ENCODE results near the gene BCAP31. TPM values are rescaled to one million over a fixed set of nuclear protein-coding genes. Genes with fewer than 3 reads are reported as not detected.
A peak's percentile ranks its signal among the peaks of the same experiment; 100 is the strongest.

The BCAP31 gene
- total and polyA plus RNA-seq, 2 of the 13 experiments (the other 11 are each of a cell fraction or from before 2014, with no cell fraction given) = 139 to 178 TPM

DNA sequence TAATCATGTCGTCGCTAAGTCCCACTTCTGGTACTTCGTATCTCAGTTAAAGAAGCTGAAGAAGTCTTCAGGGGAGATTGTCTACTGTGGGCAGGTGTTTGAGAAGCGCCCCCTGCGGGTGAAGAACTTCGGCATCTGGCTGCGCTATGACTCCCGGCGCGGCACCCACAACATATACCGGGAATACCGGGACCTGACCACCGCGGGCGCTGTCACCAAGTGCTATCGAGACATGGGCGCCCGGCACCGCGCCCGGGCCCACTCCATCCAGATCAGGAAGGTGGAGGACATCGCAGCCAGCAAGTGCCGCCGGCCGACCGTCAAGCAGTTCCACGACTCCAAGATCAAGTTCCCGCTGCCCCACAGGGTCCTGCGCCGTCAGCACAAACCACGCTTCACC, 61.9 kb downstream of the BCAP31 start (continued):
- TF ChIP-seq HES4 (CRISPR knock-in tag; IDR thresholded peaks at IDR 0.05; ENCODE audit: borderline replicate concordance) (no peak), HNF4G (IDR thresholded peaks at IDR 0.05; ENCODE audit: borderline replicate concordance, low read depth, low read length) (no peak), HNF4G (CRISPR knock-in tag; IDR thresholded peaks at IDR 0.05; ENCODE audit: borderline replicate concordance, low read depth) (no peak), ZNF572 (CRISPR knock-in tag; IDR thresholded peaks at IDR 0.05) (no peak), PAF1 (CRISPR knock-in tag; IDR thresholded peaks at IDR 0.05) (no peak), MXD4 (CRISPR knock-in tag; IDR thresholded peaks at IDR 0.05) (no peak), ZNF569 (CRISPR knock-in tag; IDR thresholded peaks at IDR 0.05; ENCODE audit: borderline replicate concordance) (no peak), RBFOX2 (IDR thresholded peaks at IDR 0.05; ENCODE audit: low read depth, low read length) (no peak), MIER2 (CRISPR knock-in tag; IDR thresholded peaks at IDR 0.05) (no peak), ZFP36L2 (CRISPR knock-in tag; IDR thresholded peaks at IDR 0.05) (no peak), ZNF501 (CRISPR knock-in tag; IDR thresholded peaks at IDR 0.05) (peak; percentile 27; the same call in 1 of the 2 replicates), AHR (CRISPR knock-in tag; IDR thresholded peaks at IDR 0.05) (no peak), HNRNPLL (IDR thresholded peaks at IDR 0.05; ENCODE audit: low read depth, low read length, poor library complexity, severe bottlenecking) (peak; percentile 62), ASH2L (IDR thresholded peaks at IDR 0.05; ENCODE audit: insufficient read length, low read depth, low read length) (no peak), XRCC5 (optimal IDR thresholded peaks at IDR 0.05; ENCODE audit: low read length) (peak; percentile 42), ZFAT (CRISPR knock-in tag; conservative IDR thresholded peaks at IDR 0.05) (no peak), REL (CRISPR knock-in tag; conservative IDR thresholded peaks at IDR 0.05) (no peak), RFX5 (IDR thresholded peaks at IDR 0.05; ENCODE audit: low read depth, low read length) (no peak)
- TF ChIP-seq, protein P1, sequence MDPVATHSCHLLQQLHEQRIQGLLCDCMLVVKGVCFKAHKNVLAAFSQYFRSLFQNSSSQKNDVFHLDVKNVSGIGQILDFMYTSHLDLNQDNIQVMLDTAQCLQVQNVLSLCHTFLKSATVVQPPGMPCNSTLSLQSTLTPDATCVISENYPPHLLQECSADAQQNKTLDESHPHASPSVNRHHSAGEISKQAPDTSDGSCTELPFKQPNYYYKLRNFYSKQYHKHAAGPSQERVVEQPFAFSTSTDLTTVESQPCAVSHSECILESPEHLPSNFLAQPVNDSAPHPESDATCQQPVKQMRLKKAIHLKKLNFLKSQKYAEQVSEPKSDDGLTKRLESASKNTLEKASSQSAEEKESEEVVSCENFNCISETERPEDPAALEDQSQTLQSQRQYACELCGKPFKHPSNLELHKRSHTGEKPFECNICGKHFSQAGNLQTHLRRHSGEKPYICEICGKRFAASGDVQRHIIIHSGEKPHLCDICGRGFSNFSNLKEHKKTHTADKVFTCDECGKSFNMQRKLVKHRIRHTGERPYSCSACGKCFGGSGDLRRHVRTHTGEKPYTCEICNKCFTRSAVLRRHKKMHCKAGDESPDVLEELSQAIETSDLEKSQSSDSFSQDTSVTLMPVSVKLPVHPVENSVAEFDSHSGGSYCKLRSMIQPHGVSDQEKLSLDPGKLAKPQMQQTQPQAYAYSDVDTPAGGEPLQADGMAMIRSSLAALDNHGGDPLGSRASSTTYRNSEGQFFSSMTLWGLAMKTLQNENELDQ (CRISPR knock-in tag; IDR thresholded peaks at IDR 0.05; ENCODE audit: borderline replicate concordance) = no peak
- TF ChIP-seq, protein P2, sequence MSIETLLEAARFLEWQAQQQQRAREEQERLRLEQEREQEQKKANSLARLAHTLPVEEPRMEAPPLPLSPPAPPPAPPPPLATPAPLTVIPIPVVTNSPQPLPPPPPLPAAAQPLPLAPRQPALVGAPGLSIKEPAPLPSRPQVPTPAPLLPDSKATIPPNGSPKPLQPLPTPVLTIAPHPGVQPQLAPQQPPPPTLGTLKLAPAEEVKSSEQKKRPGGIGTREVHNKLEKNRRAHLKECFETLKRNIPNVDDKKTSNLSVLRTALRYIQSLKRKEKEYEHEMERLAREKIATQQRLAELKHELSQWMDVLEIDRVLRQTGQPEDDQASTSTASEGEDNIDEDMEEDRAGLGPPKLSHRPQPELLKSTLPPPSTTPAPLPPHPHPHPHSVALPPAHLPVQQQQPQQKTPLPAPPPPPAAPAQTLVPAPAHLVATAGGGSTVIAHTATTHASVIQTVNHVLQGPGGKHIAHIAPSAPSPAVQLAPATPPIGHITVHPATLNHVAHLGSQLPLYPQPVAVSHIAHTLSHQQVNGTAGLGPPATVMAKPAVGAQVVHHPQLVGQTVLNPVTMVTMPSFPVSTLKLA (IDR thresholded peaks at IDR 0.05) = no peak
- TF ChIP-seq, protein P3, sequence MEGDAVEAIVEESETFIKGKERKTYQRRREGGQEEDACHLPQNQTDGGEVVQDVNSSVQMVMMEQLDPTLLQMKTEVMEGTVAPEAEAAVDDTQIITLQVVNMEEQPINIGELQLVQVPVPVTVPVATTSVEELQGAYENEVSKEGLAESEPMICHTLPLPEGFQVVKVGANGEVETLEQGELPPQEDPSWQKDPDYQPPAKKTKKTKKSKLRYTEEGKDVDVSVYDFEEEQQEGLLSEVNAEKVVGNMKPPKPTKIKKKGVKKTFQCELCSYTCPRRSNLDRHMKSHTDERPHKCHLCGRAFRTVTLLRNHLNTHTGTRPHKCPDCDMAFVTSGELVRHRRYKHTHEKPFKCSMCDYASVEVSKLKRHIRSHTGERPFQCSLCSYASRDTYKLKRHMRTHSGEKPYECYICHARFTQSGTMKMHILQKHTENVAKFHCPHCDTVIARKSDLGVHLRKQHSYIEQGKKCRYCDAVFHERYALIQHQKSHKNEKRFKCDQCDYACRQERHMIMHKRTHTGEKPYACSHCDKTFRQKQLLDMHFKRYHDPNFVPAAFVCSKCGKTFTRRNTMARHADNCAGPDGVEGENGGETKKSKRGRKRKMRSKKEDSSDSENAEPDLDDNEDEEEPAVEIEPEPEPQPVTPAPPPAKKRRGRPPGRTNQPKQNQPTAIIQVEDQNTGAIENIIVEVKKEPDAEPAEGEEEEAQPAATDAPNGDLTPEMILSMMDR (CRISPR knock-in tag; IDR thresholded peaks at IDR 0.05) = peak; percentile 75
- TF ChIP-seq, protein P4, sequence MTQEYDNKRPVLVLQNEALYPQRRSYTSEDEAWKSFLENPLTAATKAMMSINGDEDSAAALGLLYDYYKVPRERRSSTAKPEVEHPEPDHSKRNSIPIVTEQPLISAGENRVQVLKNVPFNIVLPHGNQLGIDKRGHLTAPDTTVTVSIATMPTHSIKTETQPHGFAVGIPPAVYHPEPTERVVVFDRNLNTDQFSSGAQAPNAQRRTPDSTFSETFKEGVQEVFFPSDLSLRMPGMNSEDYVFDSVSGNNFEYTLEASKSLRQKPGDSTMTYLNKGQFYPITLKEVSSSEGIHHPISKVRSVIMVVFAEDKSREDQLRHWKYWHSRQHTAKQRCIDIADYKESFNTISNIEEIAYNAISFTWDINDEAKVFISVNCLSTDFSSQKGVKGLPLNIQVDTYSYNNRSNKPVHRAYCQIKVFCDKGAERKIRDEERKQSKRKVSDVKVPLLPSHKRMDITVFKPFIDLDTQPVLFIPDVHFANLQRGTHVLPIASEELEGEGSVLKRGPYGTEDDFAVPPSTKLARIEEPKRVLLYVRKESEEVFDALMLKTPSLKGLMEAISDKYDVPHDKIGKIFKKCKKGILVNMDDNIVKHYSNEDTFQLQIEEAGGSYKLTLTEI (CRISPR knock-in tag; conservative IDR thresholded peaks at IDR 0.05) = no peak

Data from HepG2 (cell line).